Activated T-helper 17 cell treated with anti-CD3 and anti-CD28 coated beads, Interleukin-2, amount 50 U/mL, for 72 hours (primary cell): ENCODE data around the gene AP2A1. TPM values are rescaled to one million over a fixed set of nuclear protein-coding genes. Genes with fewer than 3 reads are reported as not detected.
A peak's percentile ranks its signal among the peaks of the same experiment; 100 is the strongest.

Source experiments
- ATAC-seq: fragments of 150-1000 bp; cut with Tn5 transposase; replicated peaks from 2 replicates; pipeline ENCODE4 v1.10.0; 2021; ENCODE audit warnings: mild to moderate bottlenecking, moderate library complexity
- H3K27ac Mint-ChIP-seq: one replicate; pipeline ENCODE4 v1.8.0; 2022; ENCODE audit warnings: mixed read lengths
- H3K27me3 Mint-ChIP-seq: one replicate; pipeline ENCODE4 v1.8.0; 2022; ENCODE audit warnings: mixed read lengths
- H3K36me3 Mint-ChIP-seq: one replicate; pipeline ENCODE4 v1.8.0; 2022; ENCODE audit warnings: low read depth, mild to moderate bottlenecking, mixed read lengths
- H3K4me1 Mint-ChIP-seq: one replicate; pipeline ENCODE4 v1.8.0; 2022; ENCODE audit warnings: mixed read lengths
- H3K4me3 Mint-ChIP-seq: one replicate; pipeline ENCODE4 v1.8.0; 2022; ENCODE audit warnings: mild to moderate bottlenecking, mixed read lengths
- H3K9me3 Mint-ChIP-seq: one replicate; pipeline ENCODE4 v1.8.0; 2022; ENCODE audit warnings: mixed read lengths
- total RNA-seq, 2 donors: library from RNA; stranded (reverse); gene quantifications; one replicate each; pipeline ENCODE4 v1.2.3, GENCODE V29; 2022

AP2A1 gene
- total RNA-seq, 2 donors from 2014 or later: 77.5 to 87.0 TPM

DNA sequence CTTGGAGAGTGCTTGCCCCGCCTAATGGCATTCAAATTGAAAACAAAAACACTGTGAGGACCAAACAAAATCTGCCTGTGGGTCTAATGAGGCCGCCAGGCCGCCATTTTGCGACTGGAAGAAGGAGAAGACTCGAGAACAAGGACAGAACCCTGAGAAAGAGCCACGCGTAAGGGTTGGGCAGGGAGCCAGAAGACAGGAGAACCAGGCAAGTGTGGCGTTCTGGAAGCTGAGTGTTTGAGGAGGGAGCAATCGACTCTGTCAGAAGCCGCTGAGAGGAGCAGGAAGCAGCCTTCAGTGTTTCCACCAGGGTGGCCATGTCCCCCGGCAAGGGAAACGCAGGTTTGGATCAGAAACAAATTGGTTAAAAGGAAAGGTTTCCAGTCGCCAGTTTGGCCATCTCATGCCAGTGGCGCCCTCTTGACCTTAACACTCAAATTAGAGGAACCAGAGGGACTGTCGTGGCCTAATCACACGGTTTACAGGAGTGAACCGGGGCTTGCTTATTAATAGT, 74.0 kb downstream of the AP2A1 start:
- Mint-ChIP-seq H3K4me3 (no peak overlapping the region), H3K27ac (peak overlapping the region; percentile 39), H3K4me1 (peaks cover 5% of the 10 kb centered on the region), H3K9me3 (no peaks in the 10 kb centered on the region), H3K27me3 (no peaks in the 10 kb centered on the region), H3K36me3 (peaks cover 36% of the 10 kb centered on the region)
- ATAC-seq: no peak

- H3K4me1 Mint-ChIP-seq: peaks cover 6% of the 10 kb centered on the region
- H3K4me3 Mint-ChIP-seq: no peak overlapping the region
- H3K27me3 Mint-ChIP-seq: no peaks in the 10 kb centered on the region
- H3K36me3 Mint-ChIP-seq: peaks cover 24% of the 10 kb centered on the region
- no peak for ATAC-seq
- no peaks in the 10 kb centered on the region for H3K9me3 Mint-ChIP-seq
- H3K27ac Mint-ChIP-seq: no peak overlapping the region
These were observed 76.5 kb downstream of the AP2A1 start for GRCh38 chr19:49843265-49843664.

DNA sequence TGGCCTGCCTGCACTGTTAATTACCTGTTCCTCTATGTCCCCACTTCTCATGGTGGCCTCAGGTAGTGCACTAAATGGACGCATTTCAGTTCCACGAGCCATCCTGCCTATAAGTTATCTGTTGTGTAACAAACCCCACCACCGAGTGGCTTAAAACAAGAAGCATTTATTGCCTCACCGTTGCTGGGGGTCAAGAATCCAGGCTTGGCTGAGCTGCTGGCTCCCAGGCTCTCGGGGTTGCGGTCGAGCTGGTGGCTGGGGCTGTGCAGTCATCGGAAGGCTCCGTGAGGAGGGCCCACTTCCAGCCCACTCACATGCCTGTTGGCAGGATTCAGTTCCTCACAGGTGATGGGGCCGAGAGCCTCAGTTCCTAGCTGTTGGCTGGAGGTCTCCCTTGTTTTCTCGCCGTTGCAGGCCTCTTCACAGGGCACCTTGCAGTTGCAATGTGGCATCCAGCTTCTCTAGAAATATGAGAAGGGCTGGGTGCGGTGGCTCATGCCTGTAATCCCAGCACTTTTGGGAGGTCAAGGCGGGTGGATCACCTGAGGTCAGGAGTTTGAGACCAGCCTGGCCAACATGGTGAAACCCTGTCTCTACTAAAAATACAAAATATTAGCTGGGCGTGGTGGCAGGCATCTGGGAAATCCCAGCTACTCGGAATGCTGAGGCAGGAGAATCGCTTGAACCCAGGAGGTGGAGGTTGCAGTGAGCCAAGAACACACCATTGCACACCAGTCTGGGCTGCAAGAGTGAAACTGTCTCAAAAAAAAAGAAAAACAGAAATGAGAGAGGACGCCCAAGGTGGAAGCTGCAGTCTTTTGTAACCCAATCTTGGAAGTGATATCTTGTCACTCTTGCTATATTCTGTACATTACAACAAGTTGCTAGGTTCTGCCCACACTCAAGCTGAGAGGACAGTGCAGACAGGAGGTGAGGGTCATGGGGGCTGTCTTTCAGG, 77.6 kb downstream of the AP2A1 start:
- Mint-ChIP-seq H3K4me1 (peaks cover 12% of the 10 kb centered on the region), H3K27ac (no peak overlapping the region), H3K36me3 (peaks cover 12% of the 10 kb centered on the region), H3K27me3 (no peaks in the 10 kb centered on the region), H3K9me3 (no peaks in the 10 kb centered on the region), H3K4me3 (no peak overlapping the region)
- no peak for ATAC-seq

- H3K4me1 Mint-ChIP-seq: peaks cover 18% of the 10 kb centered on the region
- no peak for ATAC-seq
- no peak overlapping the region for H3K4me3 Mint-ChIP-seq
- peaks cover 7% of the 10 kb centered on the region for H3K36me3 Mint-ChIP-seq
- H3K27ac Mint-ChIP-seq: no peak overlapping the region
- no peaks in the 10 kb centered on the region for H3K27me3 Mint-ChIP-seq
- no peaks in the 10 kb centered on the region for H3K9me3 Mint-ChIP-seq
These were observed 78.6 kb downstream of the AP2A1 start for GRCh38 chr19:49845414-49845813.

DNA sequence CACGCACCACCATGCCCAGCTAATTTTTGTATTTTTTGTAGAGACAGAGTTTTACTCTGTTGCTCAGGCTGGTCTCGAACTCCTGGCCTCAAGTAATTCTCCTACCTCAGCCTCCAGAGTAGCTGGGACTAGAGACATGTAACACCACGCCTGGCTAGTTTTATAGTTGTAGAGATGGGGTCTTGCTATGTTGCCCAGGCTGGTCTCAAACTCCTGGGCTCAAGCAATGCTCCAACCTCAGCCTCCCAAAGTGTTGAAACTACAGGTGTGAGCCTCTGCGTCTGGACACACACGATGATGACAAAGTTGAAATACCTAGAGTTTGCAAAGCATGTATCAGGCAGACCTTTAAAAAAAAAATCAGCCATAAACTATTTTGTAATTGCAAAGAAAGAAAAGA, 79.6 kb downstream of the AP2A1 start:
- peaks cover 18% of the 10 kb centered on the region for H3K4me1 Mint-ChIP-seq
- H3K27ac Mint-ChIP-seq: no peak overlapping the region
- H3K9me3 Mint-ChIP-seq: no peaks in the 10 kb centered on the region
- no peak overlapping the region for H3K4me3 Mint-ChIP-seq
- peaks cover 8% of the 10 kb centered on the region for H3K36me3 Mint-ChIP-seq
- no peak for ATAC-seq
- no peaks in the 10 kb centered on the region for H3K27me3 Mint-ChIP-seq

DNA sequence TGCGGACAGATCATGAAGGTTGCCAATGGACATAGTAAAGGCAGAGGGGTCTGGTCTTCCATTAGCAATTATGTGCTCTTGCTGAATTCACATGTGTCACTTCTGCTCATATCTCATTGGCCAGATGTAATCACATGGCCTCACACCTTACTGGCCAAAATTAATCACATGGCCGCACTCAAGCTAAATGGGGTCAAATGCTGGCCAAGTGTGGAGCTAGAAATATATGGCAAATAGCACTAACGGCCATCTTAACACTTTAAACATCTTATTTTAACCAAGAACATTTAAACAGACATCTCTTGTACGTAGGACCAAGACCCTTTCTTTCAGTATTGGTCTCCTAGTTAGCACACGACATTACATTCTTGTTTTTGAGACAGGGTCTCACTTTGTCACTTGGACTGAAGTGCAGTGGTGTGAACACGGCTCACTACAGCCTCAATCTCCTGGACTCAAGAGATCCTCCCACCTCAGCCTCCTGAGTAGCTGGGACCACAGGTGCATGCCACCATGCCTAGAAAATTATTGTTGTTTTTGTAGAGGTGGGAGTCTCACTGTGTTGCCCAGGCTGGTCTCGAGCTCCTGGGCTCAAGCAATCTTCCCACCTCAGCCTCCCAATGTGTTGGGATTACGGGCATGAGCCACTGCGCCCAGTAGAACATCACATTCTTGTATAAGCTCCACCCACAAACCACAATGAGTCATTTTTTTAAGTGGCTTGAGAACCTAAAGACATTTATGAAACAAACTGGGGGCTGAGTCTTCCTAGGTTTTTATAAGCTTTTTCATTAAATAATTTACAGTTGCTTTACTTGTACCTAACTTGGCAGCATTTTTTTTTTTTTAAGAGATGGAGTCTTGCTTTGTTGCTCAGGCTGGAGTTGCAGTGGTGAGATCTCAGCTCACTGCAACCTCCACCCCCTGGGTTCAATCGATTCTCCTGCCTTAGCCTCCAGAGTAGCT, 81.2 kb downstream of the AP2A1 start:
- Mint-ChIP-seq H3K4me3 (peak overlapping the region; percentile 83), H3K27me3 (no peaks in the 10 kb centered on the region), H3K9me3 (no peaks in the 10 kb centered on the region), H3K27ac (no peak overlapping the region), H3K36me3 (peaks cover 19% of the 10 kb centered on the region), H3K4me1 (peaks cover 28% of the 10 kb centered on the region)
- peak; percentile 20 for ATAC-seq

GRCh38 chr19:49848938-49849337, 82.1 kb downstream of the AP2A1 start:
- peaks cover 19% of the 10 kb centered on the region for H3K36me3 Mint-ChIP-seq
- H3K27ac Mint-ChIP-seq: peak overlapping the region; percentile 32
- H3K27me3 Mint-ChIP-seq: no peaks in the 10 kb centered on the region
- H3K9me3 Mint-ChIP-seq: no peaks in the 10 kb centered on the region
- ATAC-seq: peak; percentile 10
- H3K4me1 Mint-ChIP-seq: peaks cover 28% of the 10 kb centered on the region
- H3K4me3 Mint-ChIP-seq: peak overlapping the region; percentile 83

GRCh38 chr19:49849433-49850220, 82.8 kb downstream of the AP2A1 start:
- ATAC-seq: no peak
- H3K9me3 Mint-ChIP-seq: no peaks in the 10 kb centered on the region
- H3K36me3 Mint-ChIP-seq: peaks cover 19% of the 10 kb centered on the region
- H3K27ac Mint-ChIP-seq: peak overlapping the region; percentile 88
- no peaks in the 10 kb centered on the region for H3K27me3 Mint-ChIP-seq
- peak overlapping the region; percentile 83 for H3K4me3 Mint-ChIP-seq
- H3K4me1 Mint-ChIP-seq: peaks cover 28% of the 10 kb centered on the region

DNA sequence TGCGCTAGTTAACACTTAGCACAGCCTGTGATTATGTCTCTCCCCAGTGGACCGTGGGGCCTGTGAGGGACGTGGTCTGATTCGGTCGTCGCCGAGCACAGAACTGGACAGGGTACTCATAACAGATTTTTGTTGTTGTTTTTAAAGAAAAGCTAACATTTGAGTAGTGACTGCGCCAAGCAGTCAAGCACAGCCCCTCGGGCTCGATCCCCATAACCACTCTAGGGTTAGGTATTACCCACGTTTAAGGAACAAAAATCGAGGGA, 83.4 kb downstream of the AP2A1 start:
- peak overlapping the region; percentile 88 for H3K27ac Mint-ChIP-seq
- no peaks in the 10 kb centered on the region for H3K27me3 Mint-ChIP-seq
- H3K4me3 Mint-ChIP-seq: peak overlapping the region; percentile 83
- peaks cover 28% of the 10 kb centered on the region for H3K4me1 Mint-ChIP-seq
- no peaks in the 10 kb centered on the region for H3K9me3 Mint-ChIP-seq
- peaks cover 21% of the 10 kb centered on the region for H3K36me3 Mint-ChIP-seq
- ATAC-seq: no peak

DNA sequence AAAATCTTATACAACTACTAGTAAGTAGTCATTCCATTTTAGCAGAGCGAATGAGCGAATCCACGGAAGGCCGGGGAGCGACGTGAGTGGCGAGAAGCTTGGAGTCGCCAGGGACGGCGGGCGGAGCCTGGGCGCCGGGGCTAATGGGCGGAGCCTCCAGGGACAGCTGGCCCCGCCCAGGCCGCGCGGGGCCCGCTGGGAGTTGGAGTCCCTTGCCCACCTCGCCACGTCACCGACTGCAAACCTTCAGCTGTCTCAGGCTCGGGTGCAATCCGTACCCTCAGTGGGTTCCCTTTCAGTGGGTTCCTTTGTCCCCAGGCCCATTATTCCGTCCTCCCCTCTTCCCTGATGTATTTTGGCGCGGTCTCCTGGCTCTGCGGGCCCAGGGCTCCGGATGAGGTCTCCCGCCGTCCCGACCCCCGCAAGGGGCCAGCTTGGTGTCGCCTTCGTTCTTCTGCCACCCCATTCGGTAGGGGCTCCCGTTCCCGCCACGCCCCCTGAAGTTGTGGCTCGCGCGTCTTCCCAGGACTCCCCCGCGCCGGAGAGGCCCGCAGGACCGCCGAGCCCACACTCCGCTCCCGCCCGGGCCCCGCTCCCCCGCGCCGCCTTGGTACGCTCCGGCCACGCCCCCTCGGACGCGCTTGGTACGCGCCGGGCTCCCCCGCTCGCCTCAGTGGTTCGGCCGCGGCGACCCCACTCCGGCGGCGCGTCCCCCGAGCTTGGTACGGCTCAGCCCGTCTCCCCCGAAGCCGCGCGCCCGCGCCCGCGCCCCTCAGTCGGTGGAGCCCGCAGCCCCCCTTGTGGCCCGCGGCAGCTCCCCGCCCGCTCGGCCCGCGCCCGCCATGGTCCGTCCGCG, 83.9 kb downstream of the AP2A1 start, which contains the start of gene PTOV1:
TSS of gene PTOV1 (plus strand) at position 673 of the 856 bp plus-strand sequence.
- H3K4me3 Mint-ChIP-seq: peak within 1 kb of the TSS; percentile 87
- peak; percentile 92 for ATAC-seq
- H3K27me3 Mint-ChIP-seq: no peaks in the 10 kb centered on the region
- peaks cover 26% of the 10 kb centered on the region for H3K36me3 Mint-ChIP-seq
- H3K9me3 Mint-ChIP-seq: no peaks in the 10 kb centered on the region
- H3K27ac Mint-ChIP-seq: peak within 1 kb of the TSS; percentile 88
- H3K4me1 Mint-ChIP-seq: peaks cover 28% of the 10 kb centered on the region

- Mint-ChIP-seq H3K4me3 (peak overlapping the region; percentile 87), H3K4me1 (peaks cover 28% of the 10 kb centered on the region), H3K27ac (peak overlapping the region; percentile 87), H3K9me3 (no peaks in the 10 kb centered on the region), H3K27me3 (no peaks in the 10 kb centered on the region), H3K36me3 (peaks cover 35% of the 10 kb centered on the region)
- no peak for ATAC-seq
These were observed 84.9 kb downstream of the AP2A1 start for GRCh38 chr19:49851456-49852259.

- H3K27ac Mint-ChIP-seq: peak overlapping the region; percentile 87
- H3K4me3 Mint-ChIP-seq: peak overlapping the region; percentile 87
- no peak for ATAC-seq
- no peaks in the 10 kb centered on the region for H3K27me3 Mint-ChIP-seq
- H3K4me1 Mint-ChIP-seq: peaks cover 28% of the 10 kb centered on the region
- no peaks in the 10 kb centered on the region for H3K9me3 Mint-ChIP-seq
- peaks cover 42% of the 10 kb centered on the region for H3K36me3 Mint-ChIP-seq
These were observed 85.9 kb downstream of the AP2A1 start for GRCh38 chr19:49852631-49853126.
